ENCODE measurements around the gene CNIH4.

Gene CNIH4

DNA sequence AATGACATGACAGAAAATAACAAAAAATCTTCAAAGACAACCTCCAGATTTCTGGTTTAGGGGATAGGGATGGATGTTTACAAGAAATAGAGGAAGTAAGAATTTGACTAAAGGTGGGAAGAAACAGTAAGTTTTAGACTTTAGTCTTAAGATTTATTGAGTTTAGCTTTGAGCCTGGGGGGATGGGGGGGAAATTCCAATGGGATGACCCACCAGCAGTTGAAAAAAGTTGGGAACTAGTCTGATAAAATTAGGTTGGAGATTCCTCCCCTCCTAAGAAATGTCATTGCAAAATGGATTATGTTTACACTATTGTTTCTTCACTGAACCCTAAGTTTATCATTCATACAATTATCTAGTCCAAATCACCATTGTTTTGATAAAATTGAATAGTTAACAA, 49.5 kb downstream of the CNIH4 start:
- Histone ChIP-seq H3K4me3 (ENCODE audit: insufficient read depth, low read length, poor library complexity, severe bottlenecking) (no peak overlapping the region), H3K9ac (ENCODE audit: low read length) (no peak overlapping the region), H3K4me2 (ENCODE audit: low read depth, low read length, poor library complexity, severe bottlenecking) (no peak overlapping the region), H3K79me2 (ENCODE audit: insufficient read depth, low read length) (no peaks in the 10 kb centered on the region), H3K27ac (ENCODE audit: low read depth, low read length) (no peak overlapping the region), H4K20me1 (ENCODE audit: low read depth, low read length) (0 out of 2 replicates have a peak, but pooled peaks cover 3% of the 10 kb centered on the region), H3K27me3 (ENCODE audit: low read length) (no peaks in the 10 kb centered on the region), H3K9me3 (ENCODE audit: insufficient read depth, low read length) (no peaks in the 10 kb centered on the region), H3K9me2 (replicated peaks; ENCODE audit: insufficient read depth, low read length) (no peaks in the 10 kb centered on the region), H2AFZ (ENCODE audit: low read depth, low read length, severe bottlenecking) (no peak overlapping the region), H3F3A (ENCODE audit: insufficient read depth) (0 out of 2 replicates have a peak, but pooled peaks cover 5% of the 10 kb centered on the region), H3K36me3 (ENCODE audit: low read length) (peaks cover 45% of the 10 kb centered on the region)
- TF ChIP-seq, protein P1, sequence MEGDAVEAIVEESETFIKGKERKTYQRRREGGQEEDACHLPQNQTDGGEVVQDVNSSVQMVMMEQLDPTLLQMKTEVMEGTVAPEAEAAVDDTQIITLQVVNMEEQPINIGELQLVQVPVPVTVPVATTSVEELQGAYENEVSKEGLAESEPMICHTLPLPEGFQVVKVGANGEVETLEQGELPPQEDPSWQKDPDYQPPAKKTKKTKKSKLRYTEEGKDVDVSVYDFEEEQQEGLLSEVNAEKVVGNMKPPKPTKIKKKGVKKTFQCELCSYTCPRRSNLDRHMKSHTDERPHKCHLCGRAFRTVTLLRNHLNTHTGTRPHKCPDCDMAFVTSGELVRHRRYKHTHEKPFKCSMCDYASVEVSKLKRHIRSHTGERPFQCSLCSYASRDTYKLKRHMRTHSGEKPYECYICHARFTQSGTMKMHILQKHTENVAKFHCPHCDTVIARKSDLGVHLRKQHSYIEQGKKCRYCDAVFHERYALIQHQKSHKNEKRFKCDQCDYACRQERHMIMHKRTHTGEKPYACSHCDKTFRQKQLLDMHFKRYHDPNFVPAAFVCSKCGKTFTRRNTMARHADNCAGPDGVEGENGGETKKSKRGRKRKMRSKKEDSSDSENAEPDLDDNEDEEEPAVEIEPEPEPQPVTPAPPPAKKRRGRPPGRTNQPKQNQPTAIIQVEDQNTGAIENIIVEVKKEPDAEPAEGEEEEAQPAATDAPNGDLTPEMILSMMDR (IDR thresholded peaks at IDR 0.05; ENCODE audit: insufficient read depth, low read length, poor library complexity, severe bottlenecking): no peak
- no peak for TF ChIP-seq EZH2phosphoT487 (conservative IDR thresholded peaks at IDR 0.05; ENCODE audit: low read length)

DNA sequence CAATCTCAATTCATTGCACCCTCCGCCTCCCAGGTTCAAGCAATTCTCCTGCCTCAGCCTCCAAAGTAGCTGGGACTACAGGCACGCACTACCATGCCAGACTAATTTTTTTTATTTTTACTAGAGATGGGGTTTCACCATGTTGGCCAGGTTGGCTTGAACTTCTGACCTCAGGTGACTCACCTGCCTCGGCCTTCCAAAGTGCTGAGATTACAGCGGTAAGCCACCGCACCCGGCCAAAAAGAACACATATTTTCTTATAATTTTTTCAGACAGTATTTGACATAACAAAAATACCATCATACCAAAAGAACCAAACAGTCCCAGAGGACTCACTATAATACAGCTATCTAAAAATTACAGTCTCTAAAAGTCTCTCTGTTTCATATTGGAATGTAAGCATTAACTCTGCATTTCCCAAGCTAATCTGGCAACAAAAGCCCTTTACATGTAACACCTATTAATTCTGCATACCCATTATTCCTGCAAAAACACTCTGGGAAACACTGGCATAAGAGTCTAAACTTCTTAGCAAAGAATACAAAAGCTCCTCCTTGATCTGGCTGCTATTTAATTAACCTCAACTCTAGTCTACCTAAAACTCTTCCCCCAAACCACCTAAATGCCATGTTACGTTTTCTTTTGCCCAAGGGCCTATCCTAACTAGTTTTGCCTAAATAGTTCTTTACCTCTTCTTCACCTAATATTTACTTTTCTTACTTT, 51.1 kb downstream of the CNIH4 start:
- Histone ChIP-seq H3K4me2 (ENCODE audit: low read depth, low read length, poor library complexity, severe bottlenecking) (no peak overlapping the region), H3F3A (ENCODE audit: insufficient read depth) (0 out of 2 replicates have a peak, but pooled peaks cover under 1% of the 10 kb centered on the region), H3K9ac (ENCODE audit: low read length) (no peak overlapping the region), H2AFZ (ENCODE audit: low read depth, low read length, severe bottlenecking) (no peak overlapping the region), H3K36me3 (ENCODE audit: low read length) (peaks cover 38% of the 10 kb centered on the region), H3K27me3 (ENCODE audit: low read length) (no peaks in the 10 kb centered on the region), H3K4me3 (ENCODE audit: insufficient read depth, low read length, poor library complexity, severe bottlenecking) (no peak overlapping the region), H3K9me3 (ENCODE audit: insufficient read depth, low read length) (no peaks in the 10 kb centered on the region), H3K27ac (ENCODE audit: low read depth, low read length) (no peak overlapping the region), H4K20me1 (ENCODE audit: low read depth, low read length) (no peaks in the 10 kb centered on the region), H3K79me2 (ENCODE audit: insufficient read depth, low read length) (no peaks in the 10 kb centered on the region), H3K9me2 (replicated peaks; ENCODE audit: insufficient read depth, low read length) (no peaks in the 10 kb centered on the region)
- TF ChIP-seq EZH2phosphoT487 (conservative IDR thresholded peaks at IDR 0.05; ENCODE audit: low read length): no peak
- TF ChIP-seq, protein P1 (IDR thresholded peaks at IDR 0.05; ENCODE audit: insufficient read depth, low read length, poor library complexity, severe bottlenecking): no peak

DNA sequence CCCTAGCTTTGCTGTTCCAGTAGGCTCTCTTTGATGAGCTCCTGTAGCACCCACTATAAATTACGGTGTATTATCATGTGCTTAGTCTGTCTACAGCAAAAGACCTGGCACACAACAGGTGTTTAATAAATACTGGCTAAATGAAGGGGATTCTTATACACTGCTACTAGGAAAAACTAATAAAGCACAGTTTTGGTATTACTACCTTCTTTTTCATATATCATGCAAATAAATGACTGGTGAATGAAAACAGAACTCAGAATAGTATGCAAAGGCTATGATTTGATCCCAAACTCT, 51.6 kb downstream of the CNIH4 start:
- no peak overlapping the region for H3K4me2 ChIP-seq (ENCODE audit: low read depth, low read length, poor library complexity, severe bottlenecking)
- no peak overlapping the region for H3K4me3 ChIP-seq (ENCODE audit: insufficient read depth, low read length, poor library complexity, severe bottlenecking)
- no peaks in the 10 kb centered on the region for H3K27me3 ChIP-seq (ENCODE audit: low read length)
- H3K79me2 ChIP-seq (ENCODE audit: insufficient read depth, low read length): no peaks in the 10 kb centered on the region
- H3K9ac ChIP-seq (ENCODE audit: low read length): no peak overlapping the region
- TF ChIP-seq, protein P1 (IDR thresholded peaks at IDR 0.05; ENCODE audit: insufficient read depth, low read length, poor library complexity, severe bottlenecking): no peak
- H3K9me2 ChIP-seq (replicated peaks; ENCODE audit: insufficient read depth, low read length): no peaks in the 10 kb centered on the region
- no peak overlapping the region for H2AFZ ChIP-seq (ENCODE audit: low read depth, low read length, severe bottlenecking)
- no peaks in the 10 kb centered on the region for H3F3A ChIP-seq (ENCODE audit: insufficient read depth)
- H4K20me1 ChIP-seq (ENCODE audit: low read depth, low read length): no peaks in the 10 kb centered on the region
- H3K27ac ChIP-seq (ENCODE audit: low read depth, low read length): no peak overlapping the region
- no peaks in the 10 kb centered on the region for H3K9me3 ChIP-seq (ENCODE audit: insufficient read depth, low read length)
- H3K36me3 ChIP-seq (ENCODE audit: low read length): peaks cover 36% of the 10 kb centered on the region

All from SU-DHL-6 (cell line).